Fibroblast of upper back skin (primary cell): ENCODE data around the gene HSBP1.

Source experiments
- DNase-seq: peaks from one replicate; pipeline ENCODE4 v3.0.0-alpha.2; 2013

HSBP1 gene

GRCh38 chr16:83840060-83840617 lies 32.4 kb downstream of the HSBP1 start:
- no peak for DNase-seq

GRCh38 chr16:83842291-83842690 lies 34.5 kb downstream of the HSBP1 start:
- no peak for DNase-seq

GRCh38 chr16:83842756-83843507 lies 35.2 kb downstream of the HSBP1 start:
- DNase-seq: no peak

- DNase-seq: no peak
Observed at GRCh38 chr16:83843657-83844056, 35.9 kb downstream of the HSBP1 start.

GRCh38 chr16:83845263-83845662 lies 37.5 kb downstream of the HSBP1 start:
- no peak for DNase-seq

GRCh38 chr16:83847371-83848225 lies 39.8 kb downstream of the HSBP1 start:
- DNase-seq: no peak

GRCh38 chr16:83849421-83849820 lies 41.6 kb downstream of the HSBP1 start:
- no peak for DNase-seq

GRCh38 chr16:83850947-83851346 lies 43.2 kb downstream of the HSBP1 start:
- DNase-seq: no peak

- DNase-seq: no peak
Observed at GRCh38 chr16:83851473-83851872, 43.7 kb downstream of the HSBP1 start.

GRCh38 chr16:83852774-83853173 lies 45.0 kb downstream of the HSBP1 start:
- no peak for DNase-seq

- no peak for DNase-seq
Observed at GRCh38 chr16:83853834-83854233, 46.1 kb downstream of the HSBP1 start.

GRCh38 chr16:83854420-83854819 lies 46.6 kb downstream of the HSBP1 start:
- DNase-seq: no peak

- no peak for DNase-seq
Observed at GRCh38 chr16:83856792-83857191, 49.0 kb downstream of the HSBP1 start.

- no peak for DNase-seq
Observed at GRCh38 chr16:83859265-83859664, 51.5 kb downstream of the HSBP1 start.

GRCh38 chr16:83862661-83863060 lies 54.9 kb downstream of the HSBP1 start:
- DNase-seq: no peak

- DNase-seq: no peak
Observed at GRCh38 chr16:83863682-83864081, 55.9 kb downstream of the HSBP1 start.
